AG08395 (cell line): ENCODE measurements around the gene MEDAG.

ENCODE experiments used
- DNase-seq: peaks from one replicate; pipeline ENCODE4 v3.0.0; 2012; ENCODE audit warnings: mixed read lengths, low spot score

Gene MEDAG

DNA sequence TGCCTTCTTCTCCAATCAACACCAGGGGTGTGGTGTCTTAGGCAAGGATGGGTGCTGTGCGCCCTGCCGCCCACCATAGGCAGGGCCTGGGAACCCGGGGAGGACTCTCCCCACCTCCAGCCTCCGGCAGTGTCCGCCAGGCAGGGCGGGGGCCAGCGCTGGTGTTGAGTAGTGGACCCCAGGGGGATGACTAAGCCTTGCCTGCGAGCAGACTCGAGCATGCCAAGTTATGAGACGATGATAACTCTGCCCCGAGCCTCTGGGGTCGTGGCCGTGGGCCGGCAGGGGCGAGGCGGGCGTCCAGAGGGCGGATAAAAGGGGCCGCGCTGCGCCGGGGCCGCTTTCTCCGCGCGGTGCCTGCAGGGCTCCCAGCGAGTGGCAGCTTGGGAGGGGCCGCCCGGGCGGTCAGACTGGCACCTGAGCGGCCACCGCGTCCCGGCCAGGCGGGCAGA lies at the start of gene MEDAG:
Gene MEDAG (plus strand): TSS at position 340 of the 452 bp plus-strand sequence. CDS start 245 bp downstream, outside the sequence.
- peak; percentile 47 for DNase-seq

DNA sequence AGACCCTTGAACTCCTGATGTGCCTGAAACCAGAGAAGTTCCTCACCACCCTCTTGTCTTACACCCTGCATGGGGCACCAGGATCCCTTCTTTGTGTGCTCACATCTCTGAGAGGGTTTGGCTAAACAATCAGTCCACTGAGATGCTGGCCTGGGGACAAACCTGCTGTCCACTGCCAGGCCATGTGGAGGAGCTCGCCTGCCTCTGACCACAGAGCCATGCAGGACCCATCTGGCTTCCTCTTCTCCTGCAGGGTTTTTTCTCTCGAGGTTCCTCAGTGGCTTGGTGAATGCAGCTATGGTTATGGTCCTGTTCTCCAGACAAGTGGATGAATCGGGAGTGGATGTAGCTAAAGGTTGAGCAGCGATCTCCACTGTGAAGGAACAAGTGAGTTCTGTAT lies 49.1 kb upstream of the MEDAG start:
- DNase-seq, result peak; percentile 54

DNA sequence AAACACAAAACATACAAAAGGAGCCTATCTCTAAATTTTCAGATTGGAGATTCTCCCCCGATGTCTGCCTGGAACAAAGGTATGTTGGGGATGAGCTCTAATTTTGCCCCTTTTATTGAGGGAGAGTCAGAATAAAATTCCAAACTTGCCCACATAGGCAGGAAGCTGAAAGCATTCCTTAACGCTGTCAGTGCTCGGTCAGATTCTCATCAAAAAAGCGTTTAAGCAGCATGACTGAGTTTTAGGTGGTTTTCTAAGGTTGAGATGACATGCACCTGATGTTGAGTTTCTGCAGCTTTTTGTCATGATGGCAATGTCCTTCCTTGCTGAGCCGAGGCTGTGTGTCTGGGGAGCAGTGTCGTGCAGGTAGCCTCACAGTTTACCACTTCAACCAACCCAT lies 48.4 kb upstream of the MEDAG start:
- DNase-seq, result no peak

DNA sequence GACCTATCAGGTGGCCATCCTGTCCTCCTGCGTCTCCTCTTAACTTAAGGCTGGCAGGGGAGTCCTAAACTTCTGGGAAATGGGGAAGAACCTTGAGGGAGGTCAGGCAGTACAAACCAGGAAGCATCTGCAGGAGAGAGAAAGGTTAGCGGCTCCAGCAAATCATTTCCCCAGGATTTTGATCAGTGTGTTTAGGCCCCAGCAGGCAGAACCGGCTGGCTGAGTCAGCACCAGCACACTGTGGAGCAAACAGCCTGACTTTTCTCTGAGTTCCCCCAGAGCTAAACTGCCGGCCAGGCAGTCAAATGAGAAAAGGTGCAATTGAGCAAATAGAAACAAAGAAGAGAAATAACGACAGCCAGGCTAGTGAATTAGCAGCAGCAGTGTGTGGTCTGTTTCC lies 46.7 kb upstream of the MEDAG start:
- DNase-seq, result no peak

DNA sequence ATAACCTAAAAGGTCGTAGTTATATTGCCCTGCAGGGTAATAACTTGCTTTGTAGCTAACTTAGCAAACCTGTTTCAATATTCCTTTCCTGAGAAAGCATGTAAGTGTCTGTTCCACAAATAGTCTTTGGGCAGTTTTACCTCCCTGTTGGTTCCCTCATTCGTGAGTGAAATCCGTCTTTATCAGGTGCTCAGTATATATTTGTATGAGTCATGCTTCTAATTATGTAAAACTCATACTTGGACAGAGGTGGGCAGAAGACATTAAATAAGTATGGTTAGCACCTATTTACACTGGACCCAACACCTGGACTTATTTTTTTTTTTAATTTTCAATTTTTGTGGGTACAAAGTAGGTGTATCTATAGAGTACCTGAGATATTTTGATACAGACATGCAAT lies 44.9 kb upstream of the MEDAG start:
- no peak for DNase-seq

DNA sequence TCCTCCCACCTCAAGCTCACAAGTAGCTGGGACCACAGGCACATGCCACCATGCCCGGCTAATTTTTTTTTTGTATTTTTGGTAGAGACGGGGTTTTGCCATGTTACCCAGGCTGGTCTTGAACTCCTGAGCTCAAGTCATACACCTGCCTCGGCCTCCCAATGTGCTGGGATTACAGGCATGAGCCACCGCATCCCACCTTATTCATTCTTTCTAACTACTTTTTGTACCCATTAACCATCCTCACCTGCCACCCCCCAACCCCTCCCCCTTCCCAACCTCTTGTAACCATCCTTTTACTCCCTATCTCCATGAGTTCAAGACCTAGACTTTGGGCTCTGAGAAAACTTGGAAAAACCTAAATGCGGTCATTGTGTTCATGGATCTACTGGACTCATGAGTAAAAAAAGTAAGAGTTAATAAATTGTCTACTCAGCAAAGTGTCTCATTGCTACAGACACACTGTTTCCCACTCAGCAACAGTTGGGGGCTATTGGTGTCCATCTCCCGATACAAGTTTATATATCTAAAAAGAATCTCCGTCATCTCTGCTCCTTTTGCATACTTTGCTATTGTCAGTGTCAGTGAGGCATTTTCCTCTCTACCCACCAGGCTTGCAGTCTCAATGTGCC lies 44.1 kb upstream of the MEDAG start:
- DNase-seq, result no peak

DNA sequence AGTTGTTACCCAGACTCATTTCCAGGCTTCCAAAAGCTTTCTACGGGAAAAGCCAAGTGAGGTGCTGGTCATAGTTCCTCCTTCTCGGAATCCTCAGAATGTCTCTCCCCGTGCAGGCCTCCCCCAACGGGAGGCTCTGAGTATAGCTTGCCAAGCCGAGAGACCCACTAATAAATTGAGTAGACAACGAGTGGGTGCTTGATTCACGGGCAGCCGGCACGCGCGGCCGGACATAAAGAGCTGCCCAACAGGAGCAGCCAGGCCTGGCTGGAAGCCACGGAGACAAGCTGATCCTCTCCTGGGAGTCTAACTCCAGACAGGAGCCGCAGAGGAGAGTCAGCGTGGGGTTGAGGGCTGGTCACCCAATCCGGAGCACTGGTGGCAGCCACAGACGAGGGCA lies 43.4 kb upstream of the MEDAG start:
- no peak for DNase-seq

DNA sequence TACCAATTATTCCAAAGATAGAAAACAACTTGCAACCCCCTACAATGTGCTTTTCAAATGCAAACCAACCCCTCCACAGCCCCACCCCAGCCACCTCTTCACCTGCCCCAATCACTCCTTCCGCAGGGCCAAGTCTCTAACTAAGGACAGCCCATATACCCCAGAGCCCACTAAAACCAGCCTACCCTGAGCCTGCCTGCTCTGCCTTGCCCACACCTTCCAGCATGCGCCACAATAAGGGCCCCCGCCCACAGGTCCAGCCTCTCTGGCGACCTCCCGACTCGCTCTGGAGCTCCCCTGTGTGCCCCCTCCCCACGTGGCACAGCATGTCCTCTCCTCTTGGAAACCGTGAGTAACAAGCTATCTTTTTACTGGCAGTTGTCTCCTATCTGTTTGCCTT lies 42.8 kb upstream of the MEDAG start:
- no peak for DNase-seq

DNA sequence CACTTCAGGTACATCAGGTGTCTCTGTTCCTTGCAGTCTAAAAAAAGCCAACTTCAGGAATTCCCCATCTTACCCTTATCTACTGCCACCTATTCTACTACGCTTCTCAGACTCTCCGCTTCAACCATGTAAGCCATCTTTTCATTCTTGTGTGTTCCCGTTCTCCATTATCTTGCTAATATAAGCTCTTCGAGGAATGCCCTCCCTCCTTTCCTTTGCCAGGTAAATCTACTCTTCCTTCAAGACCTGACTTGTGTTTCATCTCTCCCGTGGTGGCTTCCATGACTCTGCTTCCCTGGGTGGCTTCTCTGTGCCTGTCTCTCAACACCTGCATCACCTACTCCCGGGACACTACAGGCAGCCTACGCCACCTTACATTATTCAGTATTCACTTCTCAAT lies 42.3 kb upstream of the MEDAG start:
- no peak for DNase-seq

DNA sequence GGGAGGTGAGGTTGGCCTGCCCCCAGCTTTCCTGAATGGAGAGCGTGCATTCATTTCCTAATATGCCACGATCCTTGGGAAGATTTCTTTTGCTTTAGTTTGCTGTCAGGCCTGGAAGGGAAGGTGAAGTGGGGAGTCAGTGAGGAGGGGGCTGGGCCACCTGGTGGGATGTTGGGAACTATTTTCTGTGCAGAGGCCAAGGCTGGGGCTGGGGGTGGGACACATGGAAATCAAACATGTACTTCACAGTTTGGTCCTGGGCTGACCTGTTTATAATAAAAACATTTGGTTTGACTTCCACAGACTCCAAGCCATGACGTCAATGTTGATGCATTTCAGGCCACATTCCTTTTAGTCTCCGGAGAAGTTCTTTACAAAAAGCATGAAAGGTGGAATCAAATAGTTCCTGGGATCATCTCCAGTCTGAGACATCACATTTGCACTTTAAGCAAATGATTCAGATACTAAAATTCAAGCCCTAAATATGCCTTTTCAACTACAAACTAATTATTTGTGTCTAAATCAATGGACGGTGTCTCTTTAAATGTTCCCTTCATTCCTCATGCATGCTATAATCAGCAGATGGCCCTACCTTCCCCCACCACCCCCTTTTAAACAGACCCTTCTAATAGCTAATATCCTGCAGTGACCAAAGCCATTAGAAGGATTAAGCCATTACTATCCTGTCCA lies 41.5 kb upstream of the MEDAG start:
- peak; percentile 60 for DNase-seq

DNA sequence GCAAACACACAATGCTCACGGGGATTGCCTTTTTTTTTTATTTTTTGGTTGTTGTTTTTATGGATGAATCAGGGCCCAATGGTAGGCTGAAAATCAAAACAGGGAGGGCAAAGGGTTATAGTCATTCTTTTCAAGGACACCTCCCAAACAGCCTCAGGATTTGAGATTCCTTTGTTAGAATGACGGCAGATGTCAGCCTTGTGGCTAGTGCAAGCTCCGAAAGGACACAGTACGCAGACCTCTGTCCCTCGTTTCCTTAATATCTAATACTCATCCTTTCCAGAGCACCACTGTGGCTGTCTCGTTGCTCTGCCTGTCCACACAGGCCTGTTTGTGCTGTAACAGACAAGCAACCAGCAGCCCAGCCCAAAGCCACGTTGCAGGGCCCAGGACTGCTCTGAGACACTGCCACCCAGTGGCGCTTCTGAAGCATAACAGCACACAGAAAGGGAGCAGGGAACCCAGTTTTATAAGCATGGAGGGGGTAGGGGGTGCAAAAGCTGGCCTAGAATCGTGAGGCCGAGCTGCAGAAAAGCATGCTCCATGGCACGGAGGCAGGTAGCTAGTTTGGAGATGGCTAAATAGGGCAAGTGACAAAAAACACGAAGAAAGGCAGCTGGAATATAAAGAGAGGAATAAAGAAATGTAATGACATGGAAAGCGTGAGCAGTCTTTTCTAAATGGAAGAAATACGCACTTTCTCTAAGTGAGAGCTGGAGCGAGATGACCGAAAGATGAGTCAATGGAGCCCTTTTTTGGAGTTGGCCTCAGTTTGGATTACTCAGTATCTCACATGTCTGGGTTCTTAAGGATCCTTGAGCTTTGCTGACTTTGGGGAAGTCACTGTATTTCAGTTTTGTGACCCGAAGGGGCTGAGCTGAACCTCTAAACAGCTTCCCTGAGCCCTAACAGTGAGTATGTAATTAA lies 40.7 kb upstream of the MEDAG start:
- peak; percentile 74 for DNase-seq

DNA sequence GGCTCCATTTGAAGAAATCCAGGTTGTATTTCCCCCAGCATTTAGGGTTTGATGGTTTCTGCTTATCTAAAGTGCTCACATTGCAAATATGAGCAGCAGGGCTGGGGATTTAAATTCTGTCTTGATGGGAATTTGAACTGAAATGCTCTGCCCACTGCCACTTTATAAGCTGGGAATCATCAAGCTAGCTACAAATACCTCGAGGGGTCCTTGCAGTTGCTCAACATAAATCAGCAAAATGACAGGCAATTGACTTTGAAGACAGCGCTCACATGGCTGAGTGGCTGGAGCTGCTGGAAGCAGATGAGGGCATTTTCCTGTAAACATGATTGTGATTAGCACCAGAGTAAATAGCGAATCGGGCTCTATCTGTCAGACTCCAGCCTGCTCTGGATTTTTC lies 39.4 kb upstream of the MEDAG start:
- no peak for DNase-seq

DNA sequence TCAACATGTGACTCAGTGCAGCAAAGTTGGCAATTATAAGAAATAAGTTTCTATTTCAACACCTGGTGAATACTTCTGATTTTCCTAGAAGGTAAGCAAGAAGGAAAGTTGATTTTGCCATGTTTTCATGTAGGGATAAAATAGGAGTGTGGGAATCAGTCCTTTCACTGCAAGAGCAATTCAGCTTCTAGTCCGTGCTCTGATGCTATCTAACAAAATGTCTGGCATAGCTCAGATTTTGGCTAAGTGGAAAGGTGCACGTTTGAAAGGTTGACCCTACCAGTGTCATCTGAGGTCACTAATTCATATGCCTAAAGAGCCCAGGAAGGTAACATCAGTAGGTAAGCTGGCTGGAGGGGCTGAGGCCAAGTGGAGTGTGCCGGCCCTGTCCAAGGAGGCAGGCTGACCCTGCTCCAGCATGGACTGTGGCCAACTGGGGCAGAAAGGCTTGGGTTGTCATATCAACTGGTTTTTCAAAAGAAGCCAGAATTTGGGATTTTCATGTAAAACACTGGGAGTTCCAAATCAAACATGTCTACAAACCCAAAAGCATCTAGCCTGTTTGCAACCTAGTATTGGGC lies 38.9 kb upstream of the MEDAG start:
- DNase-seq, result no peak

DNA sequence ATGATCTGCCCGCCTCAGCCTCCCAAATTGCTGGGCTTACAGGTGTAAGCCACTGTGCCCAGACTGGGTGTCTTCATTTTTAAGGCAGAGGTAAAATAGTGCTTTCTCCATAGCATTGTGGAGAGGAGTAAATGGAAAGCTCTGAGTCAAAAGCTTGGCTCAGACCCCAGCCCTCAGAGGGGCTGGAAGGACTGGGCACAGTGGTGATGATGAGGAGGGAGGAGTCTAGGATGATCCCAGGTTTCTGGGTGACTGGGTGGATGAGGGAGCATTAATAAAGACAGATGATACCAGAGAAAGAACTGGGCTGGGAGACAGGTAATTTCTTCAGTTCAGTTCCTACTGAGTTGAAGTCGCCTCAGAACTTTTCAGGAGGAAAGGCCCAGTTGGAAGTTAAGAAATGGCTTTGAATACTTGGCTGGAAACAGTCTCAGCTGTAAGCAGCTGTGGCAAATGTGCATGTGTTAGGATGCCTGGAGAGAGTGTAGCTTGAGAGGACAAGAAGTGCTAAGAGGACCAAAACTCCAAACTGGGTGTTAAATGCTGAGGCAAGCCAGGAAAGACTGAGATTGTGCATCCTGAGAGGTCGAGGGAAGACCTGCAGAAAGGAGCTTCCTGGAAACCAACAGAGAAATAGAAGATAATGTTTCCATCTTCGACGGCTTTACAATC lies 37.1 kb upstream of the MEDAG start:
- no peak for DNase-seq

DNA sequence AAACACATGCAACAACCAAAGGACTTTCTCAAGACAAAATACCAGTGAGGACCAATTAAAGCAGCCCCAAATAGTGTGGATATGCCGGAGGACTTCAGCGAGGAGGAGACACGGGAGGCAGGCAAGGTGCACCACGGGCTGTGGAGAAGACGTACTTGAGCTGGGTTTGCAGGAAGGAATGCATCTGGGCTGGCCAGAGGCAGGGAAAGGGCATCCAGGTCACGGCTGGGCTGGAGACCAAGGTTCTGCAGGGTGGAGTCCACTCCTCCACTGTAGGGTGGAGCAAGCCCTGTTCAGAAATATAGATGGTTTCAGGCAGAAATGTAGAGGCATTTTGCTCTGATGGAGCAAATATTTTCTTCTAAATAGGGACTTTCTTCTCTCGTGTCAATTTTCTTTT lies 36.6 kb upstream of the MEDAG start:
- DNase-seq, result peak; percentile 40

DNA sequence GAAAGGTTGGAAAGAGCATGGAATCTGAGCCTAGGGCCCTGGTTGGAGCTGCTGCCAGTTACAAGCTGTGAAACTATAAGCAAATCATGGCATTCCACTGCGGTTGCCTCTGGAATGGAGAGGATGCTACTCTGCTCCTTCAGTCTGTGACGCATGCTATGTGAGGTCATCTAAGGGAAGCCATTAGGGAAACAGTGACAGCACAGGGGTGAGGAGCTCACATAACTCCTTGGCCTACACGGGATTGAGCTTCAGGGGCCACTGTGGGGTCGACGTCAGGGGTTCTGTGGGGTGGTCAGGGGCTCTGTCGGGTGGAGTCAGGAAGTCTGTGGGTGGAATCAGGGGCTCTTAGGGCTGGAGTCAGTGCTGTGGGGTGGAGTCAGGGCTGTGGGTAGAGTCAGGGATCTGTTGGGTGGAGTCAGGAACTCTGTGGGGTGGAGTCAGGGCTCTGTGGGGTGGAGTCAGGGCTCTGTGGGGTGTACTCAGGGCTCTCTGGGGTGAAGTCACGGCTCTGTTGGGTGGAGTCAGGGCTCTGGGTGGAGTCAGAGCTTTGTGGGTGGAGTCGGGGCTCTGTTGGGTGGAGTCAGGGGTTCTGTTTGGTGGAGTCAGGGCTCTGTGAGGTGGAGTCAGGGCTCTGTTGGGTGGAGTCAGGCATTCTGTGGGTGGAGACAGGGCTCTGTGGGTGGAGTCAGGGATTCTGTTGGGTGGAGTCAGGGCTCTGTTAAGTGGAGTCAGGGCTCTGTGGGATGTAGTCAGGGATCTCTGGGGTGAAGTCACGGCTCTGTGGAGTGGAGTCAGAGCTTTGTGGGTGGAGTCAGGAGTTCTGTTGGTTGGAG lies 35.8 kb upstream of the MEDAG start:
- peak; percentile 94 for DNase-seq

DNA sequence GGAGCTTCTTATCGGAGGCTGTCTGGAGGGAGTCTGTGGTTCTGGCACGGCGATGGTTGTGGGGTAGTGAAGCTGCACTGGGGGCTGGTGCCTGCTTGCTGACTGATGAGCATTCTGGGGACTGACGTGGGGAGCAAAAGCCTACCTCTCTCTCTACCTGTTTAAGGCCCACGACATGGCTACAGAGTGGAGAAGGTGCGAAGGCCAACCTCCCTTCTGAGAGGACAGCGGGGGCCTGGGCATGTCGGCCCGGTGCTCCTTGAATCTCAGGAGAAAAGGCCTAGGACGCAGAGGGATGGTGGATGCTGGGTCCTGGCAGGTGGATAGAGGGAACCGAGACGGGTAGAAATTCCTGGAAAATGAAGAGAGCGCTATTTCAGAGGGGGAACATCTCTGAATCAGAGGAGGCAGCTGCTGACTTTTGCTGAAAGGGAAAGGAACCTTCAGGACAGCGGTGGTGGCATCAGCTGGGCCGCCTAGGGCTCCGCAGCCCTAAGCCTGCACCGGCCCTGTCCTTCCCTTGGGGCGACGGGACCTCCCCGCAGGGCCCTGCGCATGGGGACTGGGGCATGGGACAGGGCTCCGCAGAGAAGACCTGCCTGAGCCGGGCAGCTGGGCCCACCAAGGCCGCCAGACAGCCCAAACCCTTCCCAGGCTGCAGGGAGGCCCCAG lies 35.0 kb upstream of the MEDAG start:
- no peak for DNase-seq

DNA sequence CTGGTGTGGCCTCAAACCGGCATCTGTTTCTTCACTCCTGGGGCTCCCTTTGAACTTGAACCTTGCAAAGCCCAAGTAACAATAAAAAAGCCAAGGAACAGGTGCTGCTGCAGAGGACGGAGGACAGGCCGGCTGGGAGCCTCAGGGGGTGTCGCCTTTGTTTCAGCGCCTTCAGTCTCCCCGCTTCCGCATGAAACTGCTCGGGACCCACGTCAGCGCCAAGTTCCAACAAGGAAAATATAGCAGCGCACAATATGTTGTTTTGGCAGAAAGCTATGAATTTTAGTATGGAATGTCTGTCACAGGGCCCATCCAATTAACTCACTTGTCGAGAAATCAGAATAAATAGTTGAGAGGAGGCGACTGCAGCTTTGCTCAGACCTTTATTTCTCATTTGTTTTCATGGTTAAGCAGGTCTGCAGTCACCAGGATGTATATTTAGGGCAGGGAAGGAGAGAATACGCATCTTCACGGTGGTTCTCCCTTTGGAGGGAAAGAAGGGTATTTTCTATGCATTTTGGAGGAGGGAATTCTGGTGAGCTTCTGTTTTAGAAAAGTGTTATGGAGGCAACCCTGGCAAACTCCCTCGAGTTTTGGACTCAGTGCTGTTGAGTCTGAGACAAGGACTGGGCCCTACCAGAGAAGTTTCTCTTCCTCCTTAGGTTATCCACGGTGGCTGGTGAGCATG lies 34.3 kb upstream of the MEDAG start:
- DNase-seq, result no peak

DNA sequence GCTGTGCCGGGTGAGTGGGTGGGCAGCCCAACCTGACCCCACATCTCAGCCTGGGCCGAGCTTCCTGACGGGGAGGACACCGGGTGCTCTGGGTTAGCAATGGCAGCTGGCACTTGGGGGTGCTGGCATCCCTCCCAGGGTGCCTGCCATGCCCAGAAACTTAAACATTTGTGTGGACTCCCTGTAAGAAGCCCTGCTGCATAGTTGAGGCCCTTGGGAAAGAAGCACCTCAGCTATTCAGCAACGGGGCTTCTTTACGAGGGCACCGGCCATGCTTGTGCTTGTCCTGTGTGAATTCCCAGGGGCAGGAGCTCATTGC lies 33.8 kb upstream of the MEDAG start:
- DNase-seq, result no peak
